Chondrocyte (in vitro differentiated cells): ENCODE results near the gene DDX42. TPM values are rescaled to one million over a fixed set of nuclear protein-coding genes. Genes with fewer than 3 reads are reported as not detected.

Experiments used
- DNase-seq: peaks from one replicate; pipeline ENCODE4 v3.0.0; 2021; ENCODE audit warnings: mixed read lengths, low spot score
- H3K27ac Mint-ChIP-seq: one replicate; pipeline ENCODE4 v1.8.0; 2021; ENCODE audit warnings: mild to moderate bottlenecking, moderate library complexity, mixed read lengths; ENCODE audit not compliant: unreplicated experiment
- H3K27me3 Mint-ChIP-seq: 2 replicates; pipeline ENCODE4 v1.8.0; 2021; ENCODE audit warnings: low read depth, mixed read lengths
- H3K36me3 Mint-ChIP-seq: 2 replicates; pipeline ENCODE4 v1.8.0; 2021; ENCODE audit warnings: low read depth, mixed read lengths
- H3K4me1 Mint-ChIP-seq: 2 replicates; pipeline ENCODE4 v1.8.0; 2021; ENCODE audit warnings: low read depth, mild to moderate bottlenecking, mixed read lengths
- H3K4me3 Mint-ChIP-seq: one replicate; pipeline ENCODE4 v1.8.0; 2021; ENCODE audit warnings: mild to moderate bottlenecking, moderate library complexity, mixed read lengths; ENCODE audit not compliant: unreplicated experiment
- H3K9me3 Mint-ChIP-seq: 2 replicates; pipeline ENCODE4 v1.8.0; 2021; ENCODE audit warnings: low read depth, mixed read lengths
- total RNA-seq: library from RNA; stranded (reverse); gene quantifications from 3 replicates; pipeline ENCODE4 v1.2.1, GENCODE V29; 2021
- TF ChIP-seq, protein P1 (sequence below): fragments of 200-600 bp; sonication (generic); IDR thresholded peaks from 2 replicates; pipeline ENCODE4 v1.5.0; 2021; ENCODE audit warnings: antibody characterized with exemption, mild to moderate bottlenecking, moderate library complexity

Gene DDX42
- total RNA-seq, 1 donor from 2014 or later: 99.0 TPM

- H3K9me3 Mint-ChIP-seq: no peaks in the 10 kb centered on the region
These were observed 58.5 kb downstream of the DDX42 start for GRCh38 chr17:63832455-63832854.

DNA sequence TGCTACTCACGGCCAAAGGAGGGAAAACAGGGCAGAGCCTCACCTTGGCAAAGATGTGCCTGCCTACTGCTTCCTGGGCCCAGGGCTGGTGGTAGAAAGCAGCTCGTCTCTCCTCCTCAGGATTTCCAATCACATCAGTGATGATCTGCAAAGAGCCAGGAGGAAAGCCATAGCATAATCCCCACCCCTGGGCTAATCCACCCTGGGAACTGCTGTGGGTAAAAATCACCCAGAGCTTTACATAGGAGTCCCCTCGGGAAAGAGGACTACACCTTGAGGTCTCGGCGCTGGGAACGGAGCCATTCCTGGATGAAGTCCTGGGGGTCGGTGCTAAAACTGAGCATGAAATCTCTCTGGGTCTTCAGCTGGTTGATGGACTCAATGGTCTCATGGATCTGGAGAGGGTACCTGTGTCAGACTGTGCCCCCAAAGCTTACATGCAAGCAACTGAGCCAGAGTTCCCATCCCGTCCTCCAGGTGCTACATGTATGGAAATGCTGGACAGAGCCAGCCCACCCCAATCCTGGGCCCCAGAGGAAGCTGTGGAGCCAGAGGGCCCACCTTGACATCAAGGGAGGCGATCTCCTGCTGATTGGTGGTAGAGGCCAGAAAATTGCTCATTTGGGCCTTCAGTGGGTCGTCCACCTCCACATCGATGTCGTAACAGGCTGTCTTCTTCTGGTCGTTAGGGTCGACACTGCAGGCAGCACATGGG, 59.2 kb downstream of the DDX42 start:
- Mint-ChIP-seq H3K36me3 (peaks cover 29% of the 10 kb centered on the region), H3K4me3 (no peak overlapping the region), H3K27ac (no peak overlapping the region), H3K4me1 (peaks cover 18% of the 10 kb centered on the region), H3K27me3 (no peaks in the 10 kb centered on the region), H3K9me3 (no peaks in the 10 kb centered on the region)
- no peak for DNase-seq
- TF ChIP-seq, protein P1, sequence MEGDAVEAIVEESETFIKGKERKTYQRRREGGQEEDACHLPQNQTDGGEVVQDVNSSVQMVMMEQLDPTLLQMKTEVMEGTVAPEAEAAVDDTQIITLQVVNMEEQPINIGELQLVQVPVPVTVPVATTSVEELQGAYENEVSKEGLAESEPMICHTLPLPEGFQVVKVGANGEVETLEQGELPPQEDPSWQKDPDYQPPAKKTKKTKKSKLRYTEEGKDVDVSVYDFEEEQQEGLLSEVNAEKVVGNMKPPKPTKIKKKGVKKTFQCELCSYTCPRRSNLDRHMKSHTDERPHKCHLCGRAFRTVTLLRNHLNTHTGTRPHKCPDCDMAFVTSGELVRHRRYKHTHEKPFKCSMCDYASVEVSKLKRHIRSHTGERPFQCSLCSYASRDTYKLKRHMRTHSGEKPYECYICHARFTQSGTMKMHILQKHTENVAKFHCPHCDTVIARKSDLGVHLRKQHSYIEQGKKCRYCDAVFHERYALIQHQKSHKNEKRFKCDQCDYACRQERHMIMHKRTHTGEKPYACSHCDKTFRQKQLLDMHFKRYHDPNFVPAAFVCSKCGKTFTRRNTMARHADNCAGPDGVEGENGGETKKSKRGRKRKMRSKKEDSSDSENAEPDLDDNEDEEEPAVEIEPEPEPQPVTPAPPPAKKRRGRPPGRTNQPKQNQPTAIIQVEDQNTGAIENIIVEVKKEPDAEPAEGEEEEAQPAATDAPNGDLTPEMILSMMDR: no peak

More at GRCh38 chr17:63832455-63832854, 58.5 kb downstream of the DDX42 start:
- Mint-ChIP-seq H3K27ac (no peak overlapping the region), H3K4me3 (no peak overlapping the region), H3K4me1 (peaks cover 22% of the 10 kb centered on the region), H3K27me3 (no peaks in the 10 kb centered on the region), H3K36me3 (peaks cover 29% of the 10 kb centered on the region)
- TF ChIP-seq, protein P1: no peak
- DNase-seq: no peak

- H3K27ac Mint-ChIP-seq: no peak overlapping the region
- no peaks in the 10 kb centered on the region for H3K27me3 Mint-ChIP-seq
- DNase-seq: no peak
- no peak overlapping the region for H3K4me3 Mint-ChIP-seq
- TF ChIP-seq, protein P1: no peak
- no peaks in the 10 kb centered on the region for H3K9me3 Mint-ChIP-seq
- peaks cover 15% of the 10 kb centered on the region for H3K4me1 Mint-ChIP-seq
- H3K36me3 Mint-ChIP-seq: peaks cover 29% of the 10 kb centered on the region
These were observed 59.9 kb downstream of the DDX42 start for GRCh38 chr17:63833741-63834373.

DNA sequence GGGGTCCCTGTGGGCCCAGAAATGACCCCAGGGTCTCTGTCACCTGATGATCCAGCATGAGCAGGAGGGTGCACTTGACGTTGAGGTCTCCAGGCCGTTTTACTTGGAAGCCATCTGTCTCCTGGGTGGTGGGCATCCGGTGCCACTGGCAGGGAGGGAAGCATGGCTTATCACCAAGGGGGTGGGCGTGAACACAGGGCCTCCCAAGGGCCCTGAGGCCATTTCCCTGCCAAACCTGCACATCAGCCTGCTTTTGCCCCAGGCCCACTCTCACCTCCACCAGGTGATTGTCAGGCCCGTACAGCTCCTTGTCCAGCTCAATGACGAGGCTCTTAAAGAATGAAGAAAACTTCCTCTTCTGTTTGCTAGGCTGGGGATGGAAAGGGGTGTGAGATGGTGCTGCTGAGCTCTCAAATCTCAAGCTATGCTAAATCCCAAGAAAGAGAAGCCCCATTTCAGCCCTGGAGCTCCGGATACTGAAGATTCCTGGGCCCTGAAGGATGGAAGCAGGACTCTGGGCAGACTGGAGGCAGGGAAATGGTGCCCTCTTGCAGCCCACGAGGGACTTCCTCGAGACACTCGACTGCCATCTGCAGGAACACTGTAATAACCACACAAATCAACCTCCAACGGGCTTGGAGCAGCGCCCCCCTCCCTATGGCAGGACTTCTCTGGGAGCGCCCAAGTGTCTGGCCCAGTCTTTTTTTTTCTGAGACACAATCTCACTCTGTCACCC, 60.6 kb downstream of the DDX42 start:
- H3K4me3 Mint-ChIP-seq: no peak overlapping the region
- no peak for DNase-seq
- H3K27me3 Mint-ChIP-seq: no peaks in the 10 kb centered on the region
- TF ChIP-seq, protein P1: peak; percentile 83
- peaks cover 11% of the 10 kb centered on the region for H3K4me1 Mint-ChIP-seq
- H3K9me3 Mint-ChIP-seq: no peaks in the 10 kb centered on the region
- peaks cover 27% of the 10 kb centered on the region for H3K36me3 Mint-ChIP-seq
- peak overlapping the region; percentile 63 for H3K27ac Mint-ChIP-seq

DNA sequence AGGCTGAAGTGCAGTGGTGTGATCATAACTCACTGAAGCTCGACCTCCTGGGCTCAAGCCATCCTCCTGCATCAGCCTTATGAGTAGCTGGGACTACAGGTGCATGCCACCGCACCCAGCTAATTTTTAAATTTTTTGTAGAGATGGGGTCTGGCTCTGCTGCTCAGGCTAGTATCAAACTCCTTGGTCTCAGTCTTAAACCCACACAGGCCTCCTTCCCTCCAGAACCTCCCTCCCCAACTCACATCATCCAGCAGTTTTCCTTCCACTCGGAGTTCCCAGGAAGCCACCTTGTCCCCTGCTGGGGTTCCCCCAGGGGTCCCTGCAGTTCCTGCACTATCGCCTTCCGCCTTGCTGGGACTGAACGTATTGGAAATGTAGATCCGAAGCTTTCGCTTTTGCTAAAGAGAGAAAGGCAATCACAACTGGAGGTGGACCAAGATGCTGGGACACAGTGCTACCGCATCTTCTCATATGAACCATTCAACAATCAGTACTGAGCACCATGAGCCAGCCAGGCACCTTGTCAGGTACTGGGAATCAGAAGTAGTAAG, 61.3 kb downstream of the DDX42 start:
- H3K27ac Mint-ChIP-seq: peak overlapping the region; percentile 63

More for the DNA sequence above, 61.3 kb downstream of the DDX42 start:
- TF ChIP-seq, protein P1: peak; percentile 28
- no peaks in the 10 kb centered on the region for H3K27me3 Mint-ChIP-seq
- DNase-seq: no peak
- no peaks in the 10 kb centered on the region for H3K9me3 Mint-ChIP-seq
- no peak overlapping the region for H3K4me3 Mint-ChIP-seq
- H3K4me1 Mint-ChIP-seq: peaks cover 10% of the 10 kb centered on the region
- peaks cover 22% of the 10 kb centered on the region for H3K36me3 Mint-ChIP-seq
